HEK293 (cell line): ENCODE measurements around the gene DNAJB6.

Experiments
- ZNF114 ChIP-seq: fragments of 450-650 bp; formaldehyde crosslinking; IDR thresholded peaks from 2 replicates; pipeline ENCODE4 v1.5.0; 2017; ENCODE audit warnings: missing biosample characterization, missing genetic modification characterization
- ZNF621 ChIP-seq: fragments of 450-650 bp; formaldehyde crosslinking; IDR thresholded peaks from 2 replicates; pipeline ENCODE4 v1.5.1; 2017; ENCODE audit warnings: missing biosample characterization, missing genetic modification characterization
- ZNF830 ChIP-seq: fragments of 450-650 bp; IDR thresholded peaks from 2 replicates; pipeline ENCODE4 v1.5.0; 2018; ENCODE audit warnings: missing biosample characterization, missing genetic modification characterization, low read depth, mild to moderate bottlenecking, moderate library complexity
- ZNF837 ChIP-seq: fragments of 450-650 bp; formaldehyde crosslinking; IDR thresholded peaks from 2 replicates; pipeline ENCODE4 v1.5.1; 2016; ENCODE audit warnings: missing biosample characterization, missing genetic modification characterization
- TF ChIP-seq, protein P1 (sequence below): fragments of 450-650 bp; formaldehyde crosslinking; IDR thresholded peaks from 2 replicates; pipeline ENCODE4 v1.5.1; 2016; ENCODE audit warnings: missing biosample characterization, missing genetic modification characterization, low read depth
- TF ChIP-seq, protein P2 (sequence below): fragments of 450-650 bp; formaldehyde crosslinking; IDR thresholded peaks from 2 replicates; pipeline ENCODE4 v1.5.1; 2016; ENCODE audit warnings: missing biosample characterization, missing genetic modification characterization
- TF ChIP-seq, protein P3 (sequence below): fragments of 450-650 bp; formaldehyde crosslinking; IDR thresholded peaks from 2 replicates; pipeline ENCODE4 v1.5.1; 2016; ENCODE audit warnings: missing biosample characterization, missing genetic modification characterization
- TF ChIP-seq, protein P4 (sequence below): fragments of 450-650 bp; formaldehyde crosslinking; IDR thresholded peaks from 2 replicates; pipeline ENCODE4 v1.5.1; 2016; ENCODE audit warnings: missing biosample characterization, missing genetic modification characterization
- TF ChIP-seq, protein P5 (sequence below): fragments of 450-650 bp; formaldehyde crosslinking; IDR thresholded peaks from 2 replicates; pipeline ENCODE4 v1.5.1; 2017; ENCODE audit warnings: missing biosample characterization, missing genetic modification characterization
- TF ChIP-seq, protein P6 (sequence below): fragments of 450-650 bp; formaldehyde crosslinking; IDR thresholded peaks from 2 replicates; pipeline ENCODE4 v1.5.1; 2016; ENCODE audit warnings: missing biosample characterization, missing genetic modification characterization

DNA sequence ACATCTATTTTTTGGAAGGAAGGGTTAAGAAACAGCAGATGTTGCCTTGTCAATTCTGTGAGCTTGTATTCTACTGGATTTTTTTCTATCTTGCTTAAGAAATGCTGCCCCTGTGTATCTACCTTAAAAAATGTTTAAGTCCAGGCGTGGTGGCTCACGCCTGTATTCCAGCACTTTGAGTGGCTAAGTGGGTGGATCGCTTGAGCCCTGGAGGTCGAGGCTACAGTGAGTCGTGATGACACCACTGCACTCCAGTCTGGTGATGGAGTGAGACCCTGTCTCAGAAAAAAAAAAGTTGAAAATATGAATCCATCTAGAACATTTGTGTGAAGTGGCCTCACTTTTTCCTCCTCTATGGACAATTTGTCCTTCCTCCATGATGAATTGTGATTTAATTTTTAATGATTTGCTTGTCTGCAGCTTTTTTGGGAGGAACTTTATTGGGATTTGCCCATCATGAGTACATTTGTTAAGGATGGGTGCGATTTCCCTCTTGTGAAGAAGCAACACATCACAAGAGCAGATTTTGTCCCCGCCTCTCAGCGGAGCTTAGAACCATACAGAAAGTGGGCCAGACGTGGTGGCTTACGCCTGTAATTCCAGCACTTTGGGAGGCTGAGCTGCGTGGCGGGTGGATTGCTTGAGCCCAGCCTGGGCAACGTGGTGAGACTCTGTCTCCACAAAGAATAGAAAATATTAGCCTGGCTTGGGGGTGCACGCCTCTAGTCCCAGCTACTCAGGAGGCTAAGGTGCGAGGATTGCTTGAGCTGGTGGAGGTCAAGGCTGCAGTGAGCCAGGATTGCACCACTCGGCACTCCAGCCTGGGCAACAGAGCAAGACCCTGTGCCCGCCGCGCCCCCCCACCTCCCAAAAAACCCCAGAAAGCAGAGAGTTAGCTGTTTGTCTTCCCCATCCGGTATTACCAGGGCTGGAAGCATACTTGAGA lies 57.7 kb downstream of the DNAJB6 start:
- TF ChIP-seq, protein P1, sequence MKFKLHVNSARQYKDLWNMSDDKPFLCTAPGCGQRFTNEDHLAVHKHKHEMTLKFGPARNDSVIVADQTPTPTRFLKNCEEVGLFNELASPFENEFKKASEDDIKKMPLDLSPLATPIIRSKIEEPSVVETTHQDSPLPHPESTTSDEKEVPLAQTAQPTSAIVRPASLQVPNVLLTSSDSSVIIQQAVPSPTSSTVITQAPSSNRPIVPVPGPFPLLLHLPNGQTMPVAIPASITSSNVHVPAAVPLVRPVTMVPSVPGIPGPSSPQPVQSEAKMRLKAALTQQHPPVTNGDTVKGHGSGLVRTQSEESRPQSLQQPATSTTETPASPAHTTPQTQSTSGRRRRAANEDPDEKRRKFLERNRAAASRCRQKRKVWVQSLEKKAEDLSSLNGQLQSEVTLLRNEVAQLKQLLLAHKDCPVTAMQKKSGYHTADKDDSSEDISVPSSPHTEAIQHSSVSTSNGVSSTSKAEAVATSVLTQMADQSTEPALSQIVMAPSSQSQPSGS (tag by site-specific recombination): no peak
- TF ChIP-seq ZNF621 (tag by site-specific recombination) (no peak), ZNF837 (tag by site-specific recombination) (no peak), ZNF830 (tag by site-specific recombination) (no peak), ZNF114 (tag by site-specific recombination) (no peak)
- TF ChIP-seq, protein P2, sequence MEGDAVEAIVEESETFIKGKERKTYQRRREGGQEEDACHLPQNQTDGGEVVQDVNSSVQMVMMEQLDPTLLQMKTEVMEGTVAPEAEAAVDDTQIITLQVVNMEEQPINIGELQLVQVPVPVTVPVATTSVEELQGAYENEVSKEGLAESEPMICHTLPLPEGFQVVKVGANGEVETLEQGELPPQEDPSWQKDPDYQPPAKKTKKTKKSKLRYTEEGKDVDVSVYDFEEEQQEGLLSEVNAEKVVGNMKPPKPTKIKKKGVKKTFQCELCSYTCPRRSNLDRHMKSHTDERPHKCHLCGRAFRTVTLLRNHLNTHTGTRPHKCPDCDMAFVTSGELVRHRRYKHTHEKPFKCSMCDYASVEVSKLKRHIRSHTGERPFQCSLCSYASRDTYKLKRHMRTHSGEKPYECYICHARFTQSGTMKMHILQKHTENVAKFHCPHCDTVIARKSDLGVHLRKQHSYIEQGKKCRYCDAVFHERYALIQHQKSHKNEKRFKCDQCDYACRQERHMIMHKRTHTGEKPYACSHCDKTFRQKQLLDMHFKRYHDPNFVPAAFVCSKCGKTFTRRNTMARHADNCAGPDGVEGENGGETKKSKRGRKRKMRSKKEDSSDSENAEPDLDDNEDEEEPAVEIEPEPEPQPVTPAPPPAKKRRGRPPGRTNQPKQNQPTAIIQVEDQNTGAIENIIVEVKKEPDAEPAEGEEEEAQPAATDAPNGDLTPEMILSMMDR (tag by site-specific recombination): no peak
- TF ChIP-seq, protein P3, sequence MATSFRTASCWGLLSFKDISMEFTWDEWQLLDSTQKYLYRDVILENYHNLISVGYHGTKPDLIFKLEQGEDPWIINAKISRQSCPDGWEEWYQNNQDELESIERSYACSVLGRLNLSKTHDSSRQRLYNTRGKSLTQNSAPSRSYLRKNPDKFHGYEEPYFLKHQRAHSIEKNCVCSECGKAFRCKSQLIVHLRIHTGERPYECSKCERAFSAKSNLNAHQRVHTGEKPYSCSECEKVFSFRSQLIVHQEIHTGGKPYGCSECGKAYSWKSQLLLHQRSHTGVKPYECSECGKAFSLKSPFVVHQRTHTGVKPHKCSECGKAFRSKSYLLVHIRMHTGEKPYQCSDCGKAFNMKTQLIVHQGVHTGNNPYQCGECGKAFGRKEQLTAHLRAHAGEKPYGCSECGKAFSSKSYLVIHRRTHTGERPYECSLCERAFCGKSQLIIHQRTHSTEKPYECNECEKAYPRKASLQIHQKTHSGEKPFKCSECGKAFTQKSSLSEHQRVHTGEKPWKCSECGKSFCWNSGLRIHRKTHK (tag by site-specific recombination): no peak
- TF ChIP-seq, protein P4, sequence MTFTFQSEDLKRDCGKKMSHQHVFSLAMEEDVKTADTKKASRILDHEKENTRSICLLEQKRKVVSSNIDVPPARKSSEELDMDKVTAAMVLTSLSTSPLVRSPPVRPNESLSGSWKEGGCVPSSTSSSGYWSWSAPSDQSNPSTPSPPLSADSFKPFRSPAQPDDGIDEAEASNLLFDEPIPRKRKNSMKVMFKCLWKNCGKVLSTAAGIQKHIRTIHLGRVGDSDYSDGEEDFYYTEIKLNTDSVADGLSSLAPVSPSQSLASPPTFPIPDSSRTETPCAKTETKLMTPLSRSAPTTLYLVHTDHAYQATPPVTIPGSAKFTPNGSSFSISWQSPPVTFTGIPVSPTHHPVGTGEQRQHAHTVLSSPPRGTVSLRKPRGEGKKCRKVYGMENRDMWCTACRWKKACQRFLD (tag by site-specific recombination): no peak
- TF ChIP-seq, protein P5, sequence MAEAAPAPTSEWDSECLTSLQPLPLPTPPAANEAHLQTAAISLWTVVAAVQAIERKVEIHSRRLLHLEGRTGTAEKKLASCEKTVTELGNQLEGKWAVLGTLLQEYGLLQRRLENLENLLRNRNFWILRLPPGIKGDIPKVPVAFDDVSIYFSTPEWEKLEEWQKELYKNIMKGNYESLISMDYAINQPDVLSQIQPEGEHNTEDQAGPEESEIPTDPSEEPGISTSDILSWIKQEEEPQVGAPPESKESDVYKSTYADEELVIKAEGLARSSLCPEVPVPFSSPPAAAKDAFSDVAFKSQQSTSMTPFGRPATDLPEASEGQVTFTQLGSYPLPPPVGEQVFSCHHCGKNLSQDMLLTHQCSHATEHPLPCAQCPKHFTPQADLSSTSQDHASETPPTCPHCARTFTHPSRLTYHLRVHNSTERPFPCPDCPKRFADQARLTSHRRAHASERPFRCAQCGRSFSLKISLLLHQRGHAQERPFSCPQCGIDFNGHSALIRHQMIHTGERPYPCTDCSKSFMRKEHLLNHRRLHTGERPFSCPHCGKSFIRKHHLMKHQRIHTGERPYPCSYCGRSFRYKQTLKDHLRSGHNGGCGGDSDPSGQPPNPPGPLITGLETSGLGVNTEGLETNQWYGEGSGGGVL: no peak
- TF ChIP-seq, protein P6, sequence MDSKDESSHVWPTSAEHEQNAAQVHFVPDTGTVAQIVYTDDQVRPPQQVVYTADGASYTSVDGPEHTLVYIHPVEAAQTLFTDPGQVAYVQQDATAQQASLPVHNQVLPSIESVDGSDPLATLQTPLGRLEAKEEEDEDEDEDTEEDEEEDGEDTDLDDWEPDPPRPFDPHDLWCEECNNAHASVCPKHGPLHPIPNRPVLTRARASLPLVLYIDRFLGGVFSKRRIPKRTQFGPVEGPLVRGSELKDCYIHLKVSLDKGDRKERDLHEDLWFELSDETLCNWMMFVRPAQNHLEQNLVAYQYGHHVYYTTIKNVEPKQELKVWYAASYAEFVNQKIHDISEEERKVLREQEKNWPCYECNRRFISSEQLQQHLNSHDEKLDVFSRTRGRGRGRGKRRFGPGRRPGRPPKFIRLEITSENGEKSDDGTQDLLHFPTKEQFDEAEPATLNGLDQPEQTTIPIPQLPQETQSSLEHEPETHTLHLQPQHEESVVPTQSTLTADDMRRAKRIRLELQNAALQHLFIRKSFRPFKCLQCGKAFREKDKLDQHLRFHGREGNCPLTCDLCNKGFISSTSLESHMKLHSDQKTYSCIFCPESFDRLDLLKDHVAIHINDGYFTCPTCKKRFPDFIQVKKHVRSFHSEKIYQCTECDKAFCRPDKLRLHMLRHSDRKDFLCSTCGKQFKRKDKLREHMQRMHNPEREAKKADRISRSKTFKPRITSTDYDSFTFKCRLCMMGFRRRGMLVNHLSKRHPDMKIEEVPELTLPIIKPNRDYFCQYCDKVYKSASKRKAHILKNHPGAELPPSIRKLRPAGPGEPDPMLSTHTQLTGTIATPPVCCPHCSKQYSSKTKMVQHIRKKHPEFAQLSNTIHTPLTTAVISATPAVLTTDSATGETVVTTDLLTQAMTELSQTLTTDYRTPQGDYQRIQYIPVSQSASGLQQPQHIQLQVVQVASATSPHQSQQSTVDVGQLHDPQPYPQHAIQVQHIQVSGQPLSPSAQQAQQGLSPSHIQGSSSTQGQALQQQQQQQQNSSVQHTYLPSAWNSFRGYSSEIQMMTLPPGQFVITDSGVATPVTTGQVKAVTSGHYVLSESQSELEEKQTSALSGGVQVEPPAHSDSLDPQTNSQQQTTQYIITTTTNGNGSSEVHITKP: no peak
